ENCODE measurements around the gene TCL1A.

Gene TCL1A

GRCh38 chr14:95739356-95739755 is 25.4 kb upstream of the TCL1A start:
- CTCF ChIA-PET = interaction anchor here (1.5 kb wide), 1 partner anchor 127 kb away, joined by 3 read pairs; no protein-coding TSS in a partner anchor
- Histone ChIP-seq H3K4me1 (ENCODE audit: control insufficient read depth, insufficient read depth, low read length) (peaks cover 8% of the 10 kb centered on the region), H3K27ac (ENCODE audit: extremely low read depth, low read depth, low read length) (no peak overlapping the region), H3K9me3 (ENCODE audit: control insufficient read depth, insufficient read depth, low read depth, low read length) (no peaks in the 10 kb centered on the region), H3K4me3 (ENCODE audit: low read depth, low read length) (no peak overlapping the region), H3K36me3 (ENCODE audit: control insufficient read depth in 2 of 2, insufficient read depth in 1 of 2, low read length in 2 of 2) (no peaks in the 10 kb centered on the region)
- TF ChIP-seq ZNF660 (tag by site-specific recombination; IDR thresholded peaks at IDR 0.05) (no peak), ZIC2 (tag by site-specific recombination; IDR thresholded peaks at IDR 0.05) (no peak), ZNF621 (tag by site-specific recombination; IDR thresholded peaks at IDR 0.05) (no peak), ZBTB49 (tag by site-specific recombination; IDR thresholded peaks at IDR 0.05; ENCODE audit: low read depth) (no peak), ZNF529 (tag by site-specific recombination; IDR thresholded peaks at IDR 0.05; ENCODE audit: insufficient replicate concordance) (no peak), ZNF23 (tag by site-specific recombination; IDR thresholded peaks at IDR 0.05; ENCODE audit: borderline replicate concordance) (no peak), IKZF3 (tag by site-specific recombination; IDR thresholded peaks at IDR 0.05) (no peak), ZBTB17 (tag by site-specific recombination; IDR thresholded peaks at IDR 0.05) (no peak), ZNF423 (tag by site-specific recombination; IDR thresholded peaks at IDR 0.05) (no peak), ZNF239 (tag by site-specific recombination; IDR thresholded peaks at IDR 0.05) (no peak), HOXA7 (CRISPR knock-in tag; IDR thresholded peaks at IDR 0.05; ENCODE audit: borderline replicate concordance) (no peak)
- POLR2A ChIA-PET = no interaction called here

- Histone ChIP-seq H3K27ac (ENCODE audit: extremely low read depth, low read depth, low read length) (no peak overlapping the region), H3K9me3 (ENCODE audit: control insufficient read depth, insufficient read depth, low read depth, low read length) (no peaks in the 10 kb centered on the region), H3K4me3 (ENCODE audit: low read depth, low read length) (no peak overlapping the region), H3K4me1 (ENCODE audit: control insufficient read depth, insufficient read depth, low read length) (no peaks in the 10 kb centered on the region), H3K36me3 (ENCODE audit: control insufficient read depth in 2 of 2, insufficient read depth in 1 of 2, low read length in 2 of 2) (no peaks in the 10 kb centered on the region)
- CTCF ChIA-PET = interaction anchor here (0.7 kb wide), 1 partner anchor 41 kb away, joined by 3 read pairs; no protein-coding TSS in a partner anchor
- POLR2A ChIA-PET = no interaction called here
- no peak for TF ChIP-seq ZNF416 (tag by site-specific recombination; IDR thresholded peaks at IDR 0.05)
- no peak for TF ChIP-seq ZEB2 (tag by site-specific recombination; IDR thresholded peaks at IDR 0.05)
- no peak for TF ChIP-seq ZNF221 (tag by site-specific recombination; IDR thresholded peaks at IDR 0.05; ENCODE audit: borderline replicate concordance)
- TF ChIP-seq ZNF214 (tag by site-specific recombination; IDR thresholded peaks at IDR 0.05; ENCODE audit: borderline replicate concordance) = no peak
- TF ChIP-seq ZNF600 (tag by site-specific recombination; IDR thresholded peaks at IDR 0.05) = no peak
- TF ChIP-seq, protein P1, sequence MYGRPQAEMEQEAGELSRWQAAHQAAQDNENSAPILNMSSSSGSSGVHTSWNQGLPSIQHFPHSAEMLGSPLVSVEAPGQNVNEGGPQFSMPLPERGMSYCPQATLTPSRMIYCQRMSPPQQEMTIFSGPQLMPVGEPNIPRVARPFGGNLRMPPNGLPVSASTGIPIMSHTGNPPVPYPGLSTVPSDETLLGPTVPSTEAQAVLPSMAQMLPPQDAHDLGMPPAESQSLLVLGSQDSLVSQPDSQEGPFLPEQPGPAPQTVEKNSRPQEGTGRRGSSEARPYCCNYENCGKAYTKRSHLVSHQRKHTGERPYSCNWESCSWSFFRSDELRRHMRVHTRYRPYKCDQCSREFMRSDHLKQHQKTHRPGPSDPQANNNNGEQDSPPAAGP (tag by site-specific recombination; IDR thresholded peaks at IDR 0.05) = no peak
- TF ChIP-seq ZNF121 (tag by site-specific recombination; IDR thresholded peaks at IDR 0.05) = no peak
- TF ChIP-seq ZNF654 (tag by site-specific recombination; IDR thresholded peaks at IDR 0.05; ENCODE audit: low read depth) = no peak
- no peak for TF ChIP-seq GFI1B (tag by site-specific recombination; IDR thresholded peaks at IDR 0.05)
- TF ChIP-seq PRDM10 (tag by site-specific recombination; IDR thresholded peaks at IDR 0.05) = no peak
- TF ChIP-seq ZNF2 (tag by site-specific recombination; IDR thresholded peaks at IDR 0.05) = no peak
- TF ChIP-seq, protein P2, sequence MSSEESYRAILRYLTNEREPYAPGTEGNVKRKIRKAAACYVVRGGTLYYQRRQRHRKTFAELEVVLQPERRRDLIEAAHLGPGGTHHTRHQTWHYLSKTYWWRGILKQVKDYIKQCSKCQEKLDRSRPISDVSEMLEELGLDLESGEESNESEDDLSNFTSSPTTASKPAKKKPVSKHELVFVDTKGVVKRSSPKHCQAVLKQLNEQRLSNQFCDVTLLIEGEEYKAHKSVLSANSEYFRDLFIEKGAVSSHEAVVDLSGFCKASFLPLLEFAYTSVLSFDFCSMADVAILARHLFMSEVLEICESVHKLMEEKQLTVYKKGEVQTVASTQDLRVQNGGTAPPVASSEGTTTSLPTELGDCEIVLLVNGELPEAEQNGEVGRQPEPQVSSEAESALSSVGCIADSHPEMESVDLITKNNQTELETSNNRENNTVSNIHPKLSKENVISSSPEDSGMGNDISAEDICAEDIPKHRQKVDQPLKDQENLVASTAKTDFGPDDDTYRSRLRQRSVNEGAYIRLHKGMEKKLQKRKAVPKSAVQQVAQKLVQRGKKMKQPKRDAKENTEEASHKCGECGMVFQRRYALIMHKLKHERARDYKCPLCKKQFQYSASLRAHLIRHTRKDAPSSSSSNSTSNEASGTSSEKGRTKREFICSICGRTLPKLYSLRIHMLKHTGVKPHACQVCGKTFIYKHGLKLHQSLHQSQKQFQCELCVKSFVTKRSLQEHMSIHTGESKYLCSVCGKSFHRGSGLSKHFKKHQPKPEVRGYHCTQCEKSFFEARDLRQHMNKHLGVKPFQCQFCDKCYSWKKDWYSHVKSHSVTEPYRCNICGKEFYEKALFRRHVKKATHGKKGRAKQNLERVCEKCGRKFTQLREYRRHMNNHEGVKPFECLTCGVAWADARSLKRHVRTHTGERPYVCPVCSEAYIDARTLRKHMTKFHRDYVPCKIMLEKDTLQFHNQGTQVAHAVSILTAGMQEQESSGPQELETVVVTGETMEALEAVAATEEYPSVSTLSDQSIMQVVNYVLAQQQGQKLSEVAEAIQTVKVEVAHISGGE (tag by site-specific recombination; conservative IDR thresholded peaks at IDR 0.05; ENCODE audit: low read depth) = no peak
- no peak for TF ChIP-seq ZSCAN5A (tag by site-specific recombination; IDR thresholded peaks at IDR 0.05)
These were observed 19.3 kb upstream of the TCL1A start for GRCh38 chr14:95733212-95733611.
